HG02938 (cell line): ENCODE data around the gene KLHDC2.
"Not testable (repeated sequence)": the region's sequence is repeated elsewhere in the genome, so short reads cannot be mapped to it uniquely, and the experiment has no call there.

Experiments
- ATAC-seq: cut with Tn5 transposase; IDR thresholded peaks from one replicate; pipeline ENCODE4 v1.9.1; 2021; ENCODE audit warnings: mild to moderate bottlenecking, moderate library complexity; ENCODE audit not compliant: unreplicated experiment

The KLHDC2 gene

DNA sequence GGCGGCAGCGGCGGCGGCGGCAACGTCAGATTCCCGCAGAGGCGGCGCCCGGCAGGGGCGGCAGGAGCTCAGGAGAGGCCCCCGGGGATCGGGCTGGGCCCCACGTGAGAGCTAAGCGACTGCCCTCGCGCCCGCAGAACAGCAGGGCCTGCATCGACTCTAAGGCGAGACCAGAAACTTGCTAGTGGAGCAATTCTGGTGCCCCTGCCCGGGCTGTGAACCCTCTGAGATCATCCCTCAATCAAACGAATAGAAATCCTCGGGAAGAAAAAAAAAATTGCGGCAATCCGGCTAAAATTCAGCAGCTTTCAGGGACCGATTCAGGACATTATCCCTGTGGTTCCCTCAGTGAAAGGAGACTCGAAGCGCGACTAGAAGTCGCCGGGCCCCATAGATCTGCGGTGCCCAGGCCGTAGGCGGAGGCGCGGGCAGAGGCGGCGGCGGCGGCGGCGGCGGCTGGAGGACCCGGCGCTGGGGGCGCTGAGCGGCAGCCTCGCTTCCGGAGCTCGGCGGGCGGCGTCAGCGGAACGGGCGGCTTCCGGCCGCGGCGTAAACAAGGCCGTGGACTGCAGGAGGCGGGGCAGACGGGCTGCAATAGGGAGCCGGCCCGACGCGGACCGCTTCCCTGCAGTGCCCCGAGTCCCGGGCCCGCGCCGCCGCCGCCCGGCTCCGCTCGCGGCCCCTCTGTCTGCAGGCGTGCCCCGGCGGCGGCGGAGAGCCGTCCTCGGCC is at the start of gene KLHDC2:
Gene KLHDC2, plus strand, starts transcription at position 583 of the 730 bp plus-strand sequence. CDS start 316 bp downstream, outside the sequence.
- peak; percentile 78 for ATAC-seq

GRCh38 chr14:49720744-49721143 is 47.2 kb upstream of the KLHDC2 start:
- ATAC-seq = no peak

DNA sequence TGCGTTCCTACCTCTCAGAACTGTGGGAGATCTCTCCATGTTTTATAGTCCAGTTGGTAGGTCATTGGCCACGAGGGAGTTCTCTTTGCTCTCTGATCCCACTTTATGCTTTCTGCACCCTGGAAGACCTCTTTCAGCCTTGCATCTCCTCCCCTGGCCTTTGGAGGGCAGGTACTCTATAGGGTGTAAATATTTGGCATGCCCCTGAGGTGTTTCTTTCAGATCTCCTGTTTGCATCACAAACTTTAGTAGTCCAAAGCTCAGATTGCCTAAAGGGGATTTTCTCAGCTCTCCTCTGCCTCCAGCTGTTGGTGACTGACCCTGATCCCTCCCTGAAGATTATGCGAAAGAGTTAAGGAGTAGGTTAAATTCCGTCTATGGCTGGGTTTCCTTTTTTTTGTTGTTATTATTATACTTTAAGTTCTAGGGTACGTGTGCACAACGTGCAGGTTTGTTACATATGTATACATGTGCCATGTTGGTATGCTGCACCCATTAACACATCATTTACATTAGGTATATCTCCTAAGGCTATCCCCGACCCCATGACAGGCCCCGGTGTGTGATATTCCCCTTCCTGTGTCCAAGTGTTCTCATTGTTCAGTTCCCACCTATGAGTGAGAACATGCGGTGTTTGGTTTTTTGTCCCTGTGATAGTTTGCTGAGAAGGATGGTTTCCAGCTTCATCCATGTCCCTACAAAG is 46.1 kb upstream of the KLHDC2 start:
- not testable (repeated sequence) for ATAC-seq

DNA sequence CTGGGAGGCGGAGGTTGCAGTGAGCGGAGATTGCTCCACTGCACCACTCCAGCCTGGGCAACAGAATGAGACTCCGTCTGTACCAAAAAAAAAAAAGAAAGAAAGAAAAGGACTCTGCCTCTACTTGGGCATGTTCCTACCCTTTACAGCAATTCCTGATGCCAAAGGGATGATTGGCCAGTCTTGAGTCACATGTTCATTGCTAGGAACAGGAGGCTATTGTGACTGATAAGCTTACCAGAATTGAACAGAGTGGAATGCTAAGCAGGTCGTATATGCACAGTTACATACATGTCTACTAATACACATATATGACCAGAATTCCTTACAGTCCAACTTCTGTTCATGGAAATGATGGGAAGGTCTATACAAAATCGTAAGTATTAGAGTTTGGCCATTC is 40.8 kb upstream of the KLHDC2 start:
- ATAC-seq = no peak

- no peak for ATAC-seq
Measured at GRCh38 chr14:49732896-49733295, 35.1 kb upstream of the KLHDC2 start.

- ATAC-seq = no peak
Measured at GRCh38 chr14:49733836-49734235, 34.1 kb upstream of the KLHDC2 start.

DNA sequence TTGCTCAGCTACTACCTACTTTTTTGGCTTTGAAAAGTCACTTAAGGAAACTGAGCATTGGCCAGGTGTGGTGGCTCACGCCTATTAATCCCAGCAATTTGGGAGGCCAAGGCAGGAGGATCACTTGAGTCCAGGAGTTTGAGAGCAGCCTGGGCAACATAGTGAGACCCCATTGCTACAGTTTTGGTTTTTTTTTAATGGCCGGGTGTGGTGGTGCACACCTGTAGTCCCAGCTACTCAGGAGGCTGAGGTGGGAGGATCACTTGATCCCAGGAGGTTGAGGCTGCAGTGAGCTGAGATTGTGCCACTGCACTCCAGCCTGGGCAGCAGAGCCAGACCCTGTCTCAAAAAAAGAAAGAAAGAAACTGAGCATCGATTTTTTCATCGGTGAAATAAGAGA is 32.3 kb upstream of the KLHDC2 start:
- not testable (repeated sequence) for ATAC-seq

DNA sequence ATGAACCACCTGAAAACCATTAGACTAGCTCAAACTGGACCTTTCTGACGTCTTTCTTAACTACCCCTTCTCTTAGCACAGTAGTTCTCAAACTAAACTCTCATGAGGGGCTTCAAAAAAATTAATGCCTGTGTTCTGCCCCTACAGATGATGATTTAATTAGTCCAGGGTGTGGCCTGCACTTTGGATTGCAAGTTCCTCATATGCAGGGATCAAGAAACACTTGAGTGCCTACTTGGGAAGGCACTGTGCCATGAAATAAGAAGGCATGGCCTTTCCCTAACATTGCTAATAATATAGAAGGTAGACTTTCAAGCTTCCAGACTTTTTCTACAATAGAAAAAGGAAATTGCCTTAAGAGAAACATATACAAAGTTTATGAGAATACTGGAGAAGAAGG is 22.8 kb upstream of the KLHDC2 start:
- ATAC-seq = no peak

DNA sequence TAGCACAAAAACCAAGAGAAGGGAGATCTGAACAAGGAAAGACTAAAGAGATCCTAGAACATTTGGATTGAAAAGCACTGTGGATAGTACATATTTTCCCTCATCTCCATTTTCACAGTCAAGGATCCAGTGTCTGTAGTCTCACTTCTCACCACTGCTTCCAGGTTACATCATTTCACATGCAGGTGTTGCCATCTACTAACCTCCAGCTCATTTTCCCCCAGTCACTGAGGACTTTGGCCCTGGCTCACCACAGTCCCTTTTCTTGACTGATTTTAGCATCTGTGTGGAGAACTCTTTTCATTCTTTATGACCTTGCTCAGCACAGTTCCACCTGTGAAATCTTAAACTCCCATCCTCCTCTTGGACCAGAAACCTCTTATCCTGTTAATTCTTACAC is 21.5 kb upstream of the KLHDC2 start:
- ATAC-seq = not testable (repeated sequence)

DNA sequence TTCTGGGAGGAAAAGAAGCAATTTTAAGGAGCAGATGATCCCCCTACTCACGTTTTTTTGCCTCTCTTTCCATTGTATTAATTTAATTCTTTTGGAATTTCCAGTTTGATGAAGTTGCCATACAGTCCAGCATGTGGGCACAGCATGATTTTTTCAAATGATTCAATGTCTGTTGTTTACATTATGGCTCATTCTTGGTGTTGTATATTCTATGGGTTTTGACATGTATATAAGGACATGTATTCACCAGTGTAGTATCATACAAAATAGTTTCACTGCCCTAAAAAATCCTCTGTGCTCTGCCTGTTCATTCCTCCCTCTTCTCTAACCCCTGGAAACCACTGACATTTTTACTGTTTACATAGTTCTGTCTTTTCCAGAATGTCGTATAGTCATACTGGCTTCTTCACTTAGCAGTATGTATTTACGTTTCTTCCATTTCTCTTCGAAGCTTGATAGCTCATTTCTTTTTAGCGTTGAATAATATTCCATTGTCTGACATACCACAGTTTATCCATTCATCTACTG is 13.3 kb upstream of the KLHDC2 start:
- no peak for ATAC-seq

GRCh38 chr14:49755378-49755777 is 12.6 kb upstream of the KLHDC2 start:
- no peak for ATAC-seq

DNA sequence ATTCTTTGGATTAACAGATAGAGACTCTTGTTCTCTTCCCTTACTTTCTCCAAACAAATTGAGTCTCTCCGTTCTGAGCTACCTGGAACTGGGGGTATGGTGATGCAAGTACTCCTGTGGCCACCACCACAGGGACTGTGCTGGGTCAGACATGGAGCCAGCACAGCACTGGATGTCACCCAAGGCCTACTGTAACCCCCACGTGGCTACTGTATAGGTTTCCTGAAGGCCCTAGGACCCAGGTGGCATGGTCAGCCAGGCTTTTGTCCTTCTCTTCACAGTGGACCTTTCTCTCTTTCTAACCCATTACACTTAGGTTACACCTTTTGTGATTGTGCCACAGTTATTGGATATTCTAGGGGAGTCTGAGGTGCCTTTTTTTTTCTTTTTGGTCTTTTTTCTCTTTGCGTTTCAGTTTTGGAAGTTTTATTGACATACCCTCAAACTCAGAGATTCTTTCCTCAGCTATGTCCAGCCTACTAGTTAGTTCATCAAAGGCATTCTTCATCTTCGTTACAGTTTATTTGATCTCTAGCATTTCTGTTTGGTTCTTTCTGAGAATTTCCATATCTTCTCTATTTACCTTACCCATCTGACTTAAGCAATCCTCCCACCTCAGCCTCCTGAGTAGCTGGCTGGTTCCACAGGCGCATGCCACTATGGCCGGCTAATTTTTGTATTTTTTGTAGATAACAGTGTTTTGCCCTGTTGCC is 6.0 kb upstream of the KLHDC2 start:
- no peak for ATAC-seq

- ATAC-seq = no peak
Measured at GRCh38 chr14:49766839-49767238, 1.1 kb upstream of the KLHDC2 start.

- ATAC-seq = no peak
Measured at GRCh38 chr14:49767270-49767570, 733 bp upstream of the KLHDC2 start.

DNA sequence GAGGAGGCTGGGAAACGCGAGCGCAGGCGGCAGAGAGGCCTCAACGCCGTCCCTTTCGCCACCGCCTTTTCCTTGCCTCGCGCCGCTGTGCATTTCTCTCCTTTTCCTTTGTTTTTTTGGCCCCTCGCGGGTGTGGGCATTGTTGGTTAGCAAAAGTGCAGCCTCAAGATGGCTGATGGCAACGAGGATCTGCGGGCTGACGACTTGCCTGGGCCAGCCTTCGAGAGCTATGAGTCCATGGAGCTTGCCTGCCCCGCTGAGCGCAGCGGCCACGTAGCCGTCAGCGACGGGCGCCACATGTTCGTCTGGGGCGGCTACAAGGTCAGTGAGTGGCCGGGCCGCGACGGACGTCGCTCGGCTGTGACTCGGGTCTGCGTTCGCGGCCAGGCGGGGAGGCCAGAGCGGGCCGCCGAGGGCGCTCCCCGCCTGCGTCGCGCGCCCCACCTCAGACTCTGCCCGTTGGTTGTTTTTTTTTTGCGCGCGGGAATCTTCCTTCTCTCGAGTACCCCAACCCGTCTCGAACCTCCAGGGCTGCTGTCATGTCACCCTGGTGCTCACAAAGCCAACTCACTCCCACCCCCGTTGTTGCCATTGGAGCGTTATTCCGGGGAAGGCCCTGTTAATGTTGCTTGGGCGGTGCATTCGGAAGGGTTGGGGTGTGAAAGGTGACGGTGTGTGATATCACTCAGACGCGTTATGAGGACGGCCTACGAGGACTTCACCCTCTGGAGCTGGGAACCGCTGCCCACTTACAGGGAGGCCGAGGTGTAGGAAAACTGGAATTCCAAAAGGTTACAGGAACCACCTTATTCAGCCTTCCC is 558 bp downstream of the KLHDC2 start:
- ATAC-seq = peak; percentile 35

GRCh38 chr14:49769171-49769570 is 1.2 kb downstream of the KLHDC2 start:
- no peak for ATAC-seq

GRCh38 chr14:49769581-49770211 is 1.7 kb downstream of the KLHDC2 start:
- no peak for ATAC-seq

GRCh38 chr14:49770212-49770817 is 2.4 kb downstream of the KLHDC2 start:
- ATAC-seq = no peak

- ATAC-seq = not testable (repeated sequence)
Measured at GRCh38 chr14:49771691-49772090, 3.7 kb downstream of the KLHDC2 start.

- no peak for ATAC-seq
Measured at GRCh38 chr14:49774106-49774505, 6.2 kb downstream of the KLHDC2 start.
